Measurements from ENCODE around the gene ZNF423.

- no peak for TF ChIP-seq YY1 (IDR thresholded peaks at IDR 0.05; ENCODE audit: insufficient read depth, insufficient read length)
- no peak for TF ChIP-seq ZNF274 (IDR thresholded peaks at IDR 0.05; ENCODE audit: low read depth, low read length)
- TF ChIP-seq SUZ12 (IDR thresholded peaks at IDR 0.05; ENCODE audit: extremely low read depth, insufficient read depth, insufficient read length): no peak
Observed at GRCh38 chr16:49628148-49628547, 227.8 kb downstream of the ZNF423 start.
